ENCODE measurements around the gene ADGRL3. TPM values are rescaled to one million over a fixed set of nuclear protein-coding genes. Genes with fewer than 3 reads are reported as not detected.

The ADGRL3 gene
- total RNA-seq, 4 donors from 2014 or later, result 4.6 to 7.1 (median 6.3) TPM

DNA sequence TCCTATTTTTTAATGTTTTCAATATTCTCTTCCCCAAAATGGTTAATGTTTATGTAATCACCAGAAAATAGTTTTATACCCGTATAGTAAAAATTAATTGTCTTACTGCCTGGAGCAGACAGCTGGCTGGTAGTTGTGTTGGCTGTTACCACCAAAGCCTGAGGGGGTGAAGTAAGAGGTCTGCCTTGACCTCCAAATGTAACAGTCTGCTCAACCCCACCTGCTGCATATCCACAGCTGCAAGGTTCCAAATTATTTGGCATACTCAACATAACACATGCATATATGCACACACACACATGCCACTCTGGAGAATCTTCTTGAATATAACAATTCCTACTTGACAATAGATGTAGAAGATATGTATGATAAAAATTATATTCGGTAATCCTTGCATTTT is 624.3 kb downstream of the ADGRL3 start:
- no peaks in the 10 kb centered on the region for H3K36me3 ChIP-seq
- no peak overlapping the region for H3K4me3 ChIP-seq
- intact Hi-C loops (cut with DNase I), result no loop called here
- no peaks in the 10 kb centered on the region for H3K4me1 ChIP-seq
- 61% methylated on average over 2 of the region's 2 CpGs for WGBS
- H3K27me3 ChIP-seq, result no peaks in the 10 kb centered on the region
- H3K9me3 ChIP-seq, result no peaks in the 10 kb centered on the region
- no peak for DNase-seq (ENCODE audit: extremely low spot score)
- TF ChIP-seq, protein P1, sequence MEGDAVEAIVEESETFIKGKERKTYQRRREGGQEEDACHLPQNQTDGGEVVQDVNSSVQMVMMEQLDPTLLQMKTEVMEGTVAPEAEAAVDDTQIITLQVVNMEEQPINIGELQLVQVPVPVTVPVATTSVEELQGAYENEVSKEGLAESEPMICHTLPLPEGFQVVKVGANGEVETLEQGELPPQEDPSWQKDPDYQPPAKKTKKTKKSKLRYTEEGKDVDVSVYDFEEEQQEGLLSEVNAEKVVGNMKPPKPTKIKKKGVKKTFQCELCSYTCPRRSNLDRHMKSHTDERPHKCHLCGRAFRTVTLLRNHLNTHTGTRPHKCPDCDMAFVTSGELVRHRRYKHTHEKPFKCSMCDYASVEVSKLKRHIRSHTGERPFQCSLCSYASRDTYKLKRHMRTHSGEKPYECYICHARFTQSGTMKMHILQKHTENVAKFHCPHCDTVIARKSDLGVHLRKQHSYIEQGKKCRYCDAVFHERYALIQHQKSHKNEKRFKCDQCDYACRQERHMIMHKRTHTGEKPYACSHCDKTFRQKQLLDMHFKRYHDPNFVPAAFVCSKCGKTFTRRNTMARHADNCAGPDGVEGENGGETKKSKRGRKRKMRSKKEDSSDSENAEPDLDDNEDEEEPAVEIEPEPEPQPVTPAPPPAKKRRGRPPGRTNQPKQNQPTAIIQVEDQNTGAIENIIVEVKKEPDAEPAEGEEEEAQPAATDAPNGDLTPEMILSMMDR (IDR thresholded peaks at IDR 0.05), result no peak
- TF ChIP-seq POLR2AphosphoS5 (IDR thresholded peaks at IDR 0.05), result no peak
- no peak for TF ChIP-seq EP300 (IDR thresholded peaks at IDR 0.05)
- no peak overlapping the region for H3K27ac ChIP-seq (replicated peaks in 1 of 4)

DNA sequence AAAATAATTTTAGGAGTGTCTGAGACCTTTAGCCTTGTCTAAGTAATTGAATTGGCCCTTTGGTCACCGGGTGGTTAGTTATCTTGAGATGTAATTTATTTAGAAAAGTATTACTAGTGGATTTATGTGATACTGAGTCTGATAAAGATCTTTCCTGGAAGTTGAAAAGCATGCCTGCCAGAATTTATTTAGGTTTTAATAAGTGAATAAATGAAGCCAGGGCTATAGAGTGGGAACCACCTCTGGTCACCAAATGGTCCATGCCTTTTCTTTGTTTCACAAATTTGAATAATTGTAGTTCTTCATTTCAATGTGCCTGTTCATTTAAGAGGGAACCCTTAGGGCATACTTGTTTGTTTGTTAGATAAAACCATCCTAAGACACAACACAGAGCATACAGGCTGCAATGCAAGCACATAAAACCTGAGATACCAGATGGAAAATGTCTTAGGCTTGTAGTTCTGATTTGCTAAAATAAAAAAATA is 627.8 kb downstream of the ADGRL3 start:
- no peak overlapping the region for H3K4me3 ChIP-seq
- TF ChIP-seq POLR2AphosphoS5 (IDR thresholded peaks at IDR 0.05) (no peak), POLR2A (IDR thresholded peaks at IDR 0.05; ENCODE audit: low read depth) (no peak), EP300 (IDR thresholded peaks at IDR 0.05) (no peak)
- TF ChIP-seq, protein P1 (IDR thresholded peaks at IDR 0.05), result no peak
- H3K36me3 ChIP-seq, result no peaks in the 10 kb centered on the region
- H3K4me1 ChIP-seq, result no peaks in the 10 kb centered on the region
- no peak for DNase-seq (ENCODE audit: extremely low spot score)
- intact Hi-C loops (cut with DNase I), result no loop called here
- 31% methylated on average over 1 of the region's 1 CpG for whole genome bisulfite sequencing
- no peak overlapping the region for H3K27ac ChIP-seq (replicated peaks in 1 of 4)
- H3K9me3 ChIP-seq, result no peaks in the 10 kb centered on the region
- no peaks in the 10 kb centered on the region for H3K27me3 ChIP-seq

DNA sequence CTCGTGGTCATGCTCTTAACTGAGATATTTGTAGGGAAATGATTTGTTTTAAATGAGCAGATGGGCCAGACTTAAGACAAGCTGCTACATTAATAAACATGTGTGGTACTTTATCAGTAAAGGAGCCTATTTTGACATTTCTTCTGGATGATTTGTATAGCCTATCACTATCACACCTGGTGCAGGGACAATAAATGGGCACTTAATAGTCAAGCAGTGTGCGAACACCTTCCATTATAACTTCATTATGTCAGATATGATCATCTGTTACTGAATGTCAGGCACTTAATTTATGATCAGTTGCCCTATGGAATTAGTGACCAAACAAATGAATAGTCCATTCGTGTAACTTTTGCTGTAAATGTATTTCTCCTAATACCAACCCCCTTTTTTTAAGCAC is 628.8 kb downstream of the ADGRL3 start:
- no peak for DNase-seq (ENCODE audit: extremely low spot score)
- Histone ChIP-seq H3K36me3 (no peaks in the 10 kb centered on the region), H3K4me1 (no peaks in the 10 kb centered on the region), H3K4me3 (no peak overlapping the region), H3K27me3 (no peaks in the 10 kb centered on the region), H3K27ac (replicated peaks in 1 of 4) (no peak overlapping the region), H3K9me3 (no peaks in the 10 kb centered on the region)
- TF ChIP-seq POLR2AphosphoS5 (IDR thresholded peaks at IDR 0.05), result no peak
- TF ChIP-seq, protein P1 (IDR thresholded peaks at IDR 0.05), result no peak
- TF ChIP-seq POLR2A (IDR thresholded peaks at IDR 0.05; ENCODE audit: low read depth), result no peak
- intact Hi-C loops (cut with DNase I), result no loop called here
- 68% methylated on average over 3 of the region's 3 CpGs for WGBS

DNA sequence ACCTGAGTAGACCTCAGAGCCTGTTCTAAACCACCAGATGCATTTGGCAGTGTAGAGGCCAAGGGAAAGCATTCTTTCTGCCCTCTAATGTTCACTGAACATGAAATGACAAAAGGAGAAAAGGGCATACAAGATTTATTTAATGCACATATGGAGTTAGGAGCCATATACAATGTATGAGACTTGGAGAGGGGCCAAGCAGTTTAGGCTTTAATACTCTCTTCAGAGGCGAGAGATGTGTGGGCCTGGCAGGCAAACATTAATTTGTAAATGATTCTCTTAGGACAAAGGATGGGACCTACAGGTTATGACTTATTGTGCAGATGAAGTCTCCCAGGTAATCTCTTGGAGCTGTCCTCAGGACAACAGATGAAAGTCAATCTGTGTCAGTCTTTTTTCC is 631.9 kb downstream of the ADGRL3 start:
- no peak for TF ChIP-seq POLR2A (IDR thresholded peaks at IDR 0.05; ENCODE audit: low read depth)
- no peak for TF ChIP-seq EP300 (IDR thresholded peaks at IDR 0.05)
- TF ChIP-seq, protein P1 (IDR thresholded peaks at IDR 0.05), result no peak
- no peak for TF ChIP-seq POLR2AphosphoS5 (IDR thresholded peaks at IDR 0.05)
- intact Hi-C loops (cut with DNase I), result no loop called here
- no peaks in the 10 kb centered on the region for H3K36me3 ChIP-seq
- DNase-seq (ENCODE audit: extremely low spot score), result no peak
- H3K4me3 ChIP-seq, result no peak overlapping the region
- H3K27ac ChIP-seq (replicated peaks in 1 of 4), result no peak overlapping the region
- no peaks in the 10 kb centered on the region for H3K27me3 ChIP-seq
- no peaks in the 10 kb centered on the region for H3K4me1 ChIP-seq
- 62% methylated on average over 1 of the region's 1 CpG for WGBS
- H3K9me3 ChIP-seq, result no peaks in the 10 kb centered on the region

DNA sequence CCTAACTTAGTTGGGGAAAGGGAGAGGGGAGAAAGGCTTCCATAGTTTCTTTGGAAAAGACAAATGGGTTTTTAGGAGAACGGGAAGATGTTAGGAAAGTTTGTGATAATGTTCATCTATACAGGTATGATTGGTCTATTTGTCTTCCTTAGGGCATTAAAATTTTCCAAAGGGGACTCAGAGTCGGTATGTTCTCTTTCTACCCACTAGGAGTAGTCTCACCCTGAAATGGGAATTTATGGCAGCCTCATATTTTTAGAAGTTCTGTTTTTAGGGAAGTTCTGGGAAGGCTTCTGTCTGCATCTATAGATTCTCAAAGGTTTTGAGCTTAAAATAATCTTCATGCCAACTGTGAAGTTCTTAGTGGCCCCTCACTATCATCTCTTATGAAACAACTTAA is 637.3 kb downstream of the ADGRL3 start:
- intact Hi-C loops (cut with DNase I), result no loop called here
- Histone ChIP-seq H3K27ac (replicated peaks in 1 of 4) (no peak overlapping the region), H3K4me3 (no peak overlapping the region), H3K4me1 (peaks cover 0 to 11% (median 0%) of the 10 kb centered on the region in 4 donors), H3K9me3 (no peaks in the 10 kb centered on the region), H3K27me3 (no peaks in the 10 kb centered on the region), H3K36me3 (no peaks in the 10 kb centered on the region)
- TF ChIP-seq EP300 (IDR thresholded peaks at IDR 0.05) (no peak), POLR2A (IDR thresholded peaks at IDR 0.05; ENCODE audit: low read depth) (no peak), POLR2AphosphoS5 (IDR thresholded peaks at IDR 0.05) (no peak)
- TF ChIP-seq, protein P1 (IDR thresholded peaks at IDR 0.05), result no peak
- DNase-seq (ENCODE audit: extremely low spot score), result no peak
- WGBS, result 81% methylated on average over 2 of the region's 2 CpGs

All from esophagus muscularis mucosa (tissue), 4 donors.